HCT116 (cell line): ENCODE measurements around the gene CDH4.

Source experiments
- CEBPB ChIP-seq: IDR thresholded peaks from 2 replicates; pipeline ENCODE4 v1.6.1; 2012; ENCODE audit warnings: low read depth
- EZH2 ChIP-seq: fragments of 200-600 bp; sonication (generic); IDR thresholded peaks from 2 replicates; pipeline ENCODE4 v1.6.1; 2017; ENCODE audit warnings: antibody characterized with exemption, mixed run types
- EZH2phosphoT487 ChIP-seq: fragments of 200-600 bp; IDR thresholded peaks from 2 replicates; pipeline ENCODE4 v1.6.1; 2018; ENCODE audit warnings: antibody characterized with exemption, borderline replicate concordance
- POLR2A ChIP-seq: IDR thresholded peaks from 2 replicates; pipeline ENCODE4 v1.7.0; 2011; ENCODE audit warnings: borderline replicate concordance; ENCODE audit not compliant: insufficient read depth, insufficient read length; ENCODE audit errors: extremely low read depth
- POLR2AphosphoS5 ChIP-seq: IDR thresholded peaks from 2 replicates; pipeline ENCODE4 v1.6.1; 2011; ENCODE audit warnings: mild to moderate bottlenecking, low read depth, low read length, moderate library complexity
- SIN3A ChIP-seq: IDR thresholded peaks from 2 replicates; pipeline ENCODE4 v1.6.1; 2012; ENCODE audit warnings: low read depth
- SRF ChIP-seq: IDR thresholded peaks from 2 replicates; pipeline ENCODE4 v1.6.1; 2012; ENCODE audit warnings: low read depth
- ZNF274 ChIP-seq: fragments of 200-500 bp; sonication (Bioruptor generic); IDR thresholded peaks from 2 replicates; pipeline ENCODE4 v1.6.1; 2014; ENCODE audit warnings: mild to moderate bottlenecking, low read depth, low read length, inconsistent platforms
- TF ChIP-seq, protein P1 (sequence below), 3 experiments: fragments of 200-600 bp in 1 of 3; sonication (generic) in 1 of 3; IDR thresholded peaks in 2 of 3; conservative IDR thresholded peaks in 1 of 3; 2 replicates each; pipeline ENCODE4 v1.5.1; 2012 to 2017; ENCODE audit warnings: low read depth in 2 of 3, low read length in 2 of 3, antibody characterized with exemption in 1 of 3, borderline replicate concordance in 1 of 3, control low read depth in 1 of 3, mild to moderate bottlenecking in 1 of 3, mixed read lengths in 1 of 3, mixed run types in 1 of 3, moderate library complexity in 1 of 3; ENCODE audit not compliant: insufficient read depth in 1 of 3
- TF ChIP-seq, protein P2 (sequence below): IDR thresholded peaks from 2 replicates; pipeline ENCODE4 v1.6.1; 2012

DNA sequence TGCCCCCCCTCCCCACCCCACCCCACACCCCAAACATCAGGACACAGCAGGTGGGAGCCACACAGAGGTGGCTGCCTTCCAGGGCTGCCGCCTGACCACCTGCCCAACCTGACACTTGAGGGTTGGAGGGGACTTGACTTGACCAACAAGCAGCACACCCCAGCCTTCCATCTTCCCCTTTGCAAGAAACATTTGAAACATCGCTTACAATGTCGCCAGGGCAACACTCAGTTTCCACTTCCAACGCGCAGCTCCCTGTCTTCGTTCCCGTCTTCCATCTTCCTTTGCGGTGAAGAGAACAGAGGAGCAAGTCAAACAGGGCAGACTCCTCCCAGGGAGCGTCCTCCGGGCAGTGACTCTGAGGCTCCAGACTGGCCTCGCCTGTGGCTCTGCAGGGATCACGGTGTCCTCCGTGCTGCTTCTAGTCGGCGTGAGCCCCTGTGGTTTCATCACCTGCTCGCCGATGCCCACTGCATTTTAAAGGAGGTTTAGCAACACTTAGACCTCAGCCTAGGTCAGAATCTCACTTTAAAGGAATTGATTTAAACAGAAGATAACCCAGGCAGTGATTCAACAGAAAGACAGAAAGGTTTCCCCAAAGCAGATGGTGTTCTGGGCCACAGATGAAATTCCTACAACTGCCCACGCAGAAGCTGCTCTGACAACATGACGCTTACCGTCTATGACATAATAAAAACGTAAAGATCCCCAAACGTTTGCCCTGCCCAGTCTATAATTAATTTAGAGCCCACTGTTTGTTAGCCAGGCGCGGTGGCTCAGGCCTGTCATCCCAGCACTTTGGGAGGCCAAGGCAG lies 682.9 kb downstream of the CDH4 start:
- TF ChIP-seq, protein P1, sequence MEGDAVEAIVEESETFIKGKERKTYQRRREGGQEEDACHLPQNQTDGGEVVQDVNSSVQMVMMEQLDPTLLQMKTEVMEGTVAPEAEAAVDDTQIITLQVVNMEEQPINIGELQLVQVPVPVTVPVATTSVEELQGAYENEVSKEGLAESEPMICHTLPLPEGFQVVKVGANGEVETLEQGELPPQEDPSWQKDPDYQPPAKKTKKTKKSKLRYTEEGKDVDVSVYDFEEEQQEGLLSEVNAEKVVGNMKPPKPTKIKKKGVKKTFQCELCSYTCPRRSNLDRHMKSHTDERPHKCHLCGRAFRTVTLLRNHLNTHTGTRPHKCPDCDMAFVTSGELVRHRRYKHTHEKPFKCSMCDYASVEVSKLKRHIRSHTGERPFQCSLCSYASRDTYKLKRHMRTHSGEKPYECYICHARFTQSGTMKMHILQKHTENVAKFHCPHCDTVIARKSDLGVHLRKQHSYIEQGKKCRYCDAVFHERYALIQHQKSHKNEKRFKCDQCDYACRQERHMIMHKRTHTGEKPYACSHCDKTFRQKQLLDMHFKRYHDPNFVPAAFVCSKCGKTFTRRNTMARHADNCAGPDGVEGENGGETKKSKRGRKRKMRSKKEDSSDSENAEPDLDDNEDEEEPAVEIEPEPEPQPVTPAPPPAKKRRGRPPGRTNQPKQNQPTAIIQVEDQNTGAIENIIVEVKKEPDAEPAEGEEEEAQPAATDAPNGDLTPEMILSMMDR (IDR thresholded peaks at IDR 0.05 in 2 of 3, conservative IDR thresholded peaks at IDR 0.05 in 1 of 3; ENCODE audit: borderline replicate concordance in 1 of 3, insufficient read depth in 1 of 3, low read depth in 2 of 3, low read length in 2 of 3): no peak
- TF ChIP-seq, protein P2, sequence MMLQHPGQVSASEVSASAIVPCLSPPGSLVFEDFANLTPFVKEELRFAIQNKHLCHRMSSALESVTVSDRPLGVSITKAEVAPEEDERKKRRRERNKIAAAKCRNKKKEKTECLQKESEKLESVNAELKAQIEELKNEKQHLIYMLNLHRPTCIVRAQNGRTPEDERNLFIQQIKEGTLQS: no peak
- no peak for TF ChIP-seq POLR2A
- TF ChIP-seq EZH2phosphoT487: no peak
- no peak for TF ChIP-seq POLR2AphosphoS5
- no peak for TF ChIP-seq ZNF274
- TF ChIP-seq SRF: no peak
- no peak for TF ChIP-seq SIN3A
- no peak for TF ChIP-seq CEBPB
- TF ChIP-seq EZH2: no peak
